DMS153 (cell line): ENCODE results near the gene BIN1.

Experiments
- DNase-seq: peaks from one replicate; lab custom pipeline; 2025; lab: John Stamatoyannopoulos, UW

Gene BIN1

GRCh38 chr2:127058246-127058953 is 48.6 kb downstream of the BIN1 start:
- no peak for DNase-seq

GRCh38 chr2:127057371-127058245 is 49.3 kb downstream of the BIN1 start:
- DNase-seq, result no peak

GRCh38 chr2:127056631-127057370 is 50.2 kb downstream of the BIN1 start:
- no peak for DNase-seq

- no peak for DNase-seq
These were observed 50.9 kb downstream of the BIN1 start for GRCh38 chr2:127056086-127056485.

GRCh38 chr2:127055786-127056076 is 51.2 kb downstream of the BIN1 start:
- DNase-seq, result no peak

- no peak for DNase-seq
These were observed 51.8 kb downstream of the BIN1 start for GRCh38 chr2:127054996-127055785.

- DNase-seq, result no peak
These were observed 52.4 kb downstream of the BIN1 start for GRCh38 chr2:127054604-127054930.

GRCh38 chr2:127053731-127054603 is 53.0 kb downstream of the BIN1 start:
- DNase-seq, result no peak

GRCh38 chr2:127052771-127053691 is 53.9 kb downstream of the BIN1 start:
- DNase-seq, result no peak

- no peak for DNase-seq
These were observed 54.7 kb downstream of the BIN1 start for GRCh38 chr2:127052057-127052770.

GRCh38 chr2:127051116-127052056 is 55.6 kb downstream of the BIN1 start:
- DNase-seq, result no peak

GRCh38 chr2:127050803-127051115 is 56.2 kb downstream of the BIN1 start:
- no peak for DNase-seq

GRCh38 chr2:127049927-127050802 is 56.8 kb downstream of the BIN1 start:
- peak; percentile 6 for DNase-seq

GRCh38 chr2:127048969-127049897 is 57.7 kb downstream of the BIN1 start:
- no peak for DNase-seq

GRCh38 chr2:127048618-127048935 is 58.4 kb downstream of the BIN1 start:
- no peak for DNase-seq
